Esophagus squamous epithelium (tissue), 5 donors: ENCODE results near the gene SAG. TPM values are rescaled to one million over a fixed set of nuclear protein-coding genes. Genes with fewer than 3 reads are reported as not detected.

Experiments
- DNase-seq: peaks from one replicate; lab custom pipeline; 2025; lab: John Stamatoyannopoulos, UW
- H3K27ac ChIP-seq, 4 donors: fragments of 200-600 bp; sonication (generic); one replicate each; pipeline ENCODE4 v1.5.1; 2016 to 2019; ENCODE audit warnings: mild to moderate bottlenecking in 1 of 4
- H3K27me3 ChIP-seq, 4 donors: fragments of 200-600 bp; sonication (generic); 1 replicate in 3 of 4; 2 replicates in 1 of 4; pipeline versions ENCODE4 v1.5.1 to v1.6.0; 2017 to 2021; ENCODE audit warnings: antibody characterized with exemption in 1 of 4
- H3K36me3 ChIP-seq, 3 donors: fragments of 200-600 bp; sonication (generic); one replicate each; pipeline ENCODE4 v1.5.1; 2016 to 2019
- H3K4me1 ChIP-seq, 3 donors: fragments of 200-600 bp; sonication (generic); one replicate each; pipeline ENCODE4 v1.5.1; 2017 to 2019
- H3K4me3 ChIP-seq, 4 donors: fragments of 200-600 bp; sonication (generic); 1 replicate in 3 of 4; 2 replicates in 1 of 4; pipeline ENCODE4 v1.5.1; 2016 to 2019; ENCODE audit warnings: mild to moderate bottlenecking in 2 of 4, moderate library complexity in 1 of 4
- H3K9me3 ChIP-seq, 3 donors: fragments of 200-600 bp; sonication (generic); one replicate each; pipeline ENCODE4 v1.5.1; 2016 to 2019
- CTCF ChIP-seq, 6 experiments: fragments of 450-650 bp in 4 of 6; fragments of 200-600 bp in 2 of 6; sonication (generic) in 2 of 6; IDR thresholded peaks; one replicate each; pipeline ENCODE4 v1.5.1; 2016 to 2019; ENCODE audit warnings: antibody characterized with exemption in 6 of 6, mild to moderate bottlenecking in 4 of 6, moderate library complexity in 4 of 6
- POLR2A ChIP-seq, 4 donors: fragments of 450-650 bp; IDR thresholded peaks; one replicate each; pipeline ENCODE4 v1.6.1; 2017; ENCODE audit warnings: antibody characterized with exemption in 4 of 4, mild to moderate bottlenecking in 4 of 4, moderate library complexity in 3 of 4
- WGBS, 2 donors: methylation state at CpG; one replicate each; pipeline ENCODE4 v1.1.5; 2018; 5-methylcytosine and 5-hydroxymethylcytosine counted together
- intact Hi-C: fragments of 100-400 bp; cut with DNase I; formaldehyde crosslinking; loops from one replicate; pipeline ENCODE4 v1.15.0; 2022
- total RNA-seq, 4 donors: library from RNA; depleted of rRNA; stranded (reverse); fragments of >200 nt; gene quantifications; one replicate each; pipeline ENCODE4 v1.1.0, GENCODE V29; 2016
- donor health status: DM: yes; HTN: yes; CAD: no.

SAG gene
- total RNA-seq, 4 donors from 2014 or later = not detected

DNA sequence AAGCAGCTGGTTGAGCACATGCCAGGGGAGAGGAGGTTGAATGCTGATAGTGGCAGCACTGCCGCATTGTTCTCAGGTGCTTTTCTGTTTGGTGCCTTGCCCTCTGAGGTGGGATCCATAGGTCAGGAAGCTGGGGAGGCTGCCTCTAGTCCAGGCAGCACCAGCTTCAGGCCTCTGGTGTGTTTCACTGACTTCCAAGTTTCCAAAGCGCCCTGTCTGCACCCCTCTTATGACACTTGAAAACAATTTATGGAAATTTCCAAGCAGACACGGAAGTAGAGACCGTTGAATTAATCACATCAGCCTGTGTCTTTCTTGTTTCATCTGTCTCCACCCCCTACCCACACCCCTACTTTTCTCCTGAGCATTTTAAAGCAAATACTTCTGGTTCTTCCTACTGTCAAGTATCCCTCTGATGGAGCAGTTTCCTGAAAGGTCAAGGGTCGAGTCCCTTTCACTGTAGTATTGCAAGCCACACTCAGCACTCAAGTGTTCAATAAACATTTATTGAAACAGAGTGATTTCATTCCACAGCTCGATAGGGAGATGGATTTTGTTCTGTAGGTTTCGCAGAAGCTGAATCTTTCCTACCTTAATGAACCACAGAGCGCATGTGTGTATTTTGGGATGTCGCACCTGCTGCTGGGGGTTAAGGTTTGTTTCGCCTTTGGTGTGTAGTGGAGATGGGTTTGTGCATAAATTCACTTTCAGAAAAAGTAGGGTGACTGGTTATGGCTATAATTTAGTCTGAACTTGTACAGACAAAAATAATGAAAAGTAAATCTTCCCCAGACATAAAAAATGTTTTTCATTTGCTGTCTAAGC is 68.1 kb downstream of the SAG start:
- intact Hi-C loops = no loop called here
- peaks cover 0 to 6% (median 0%) of the 10 kb centered on the region in 3 donors for H3K36me3 ChIP-seq
- H3K27me3 ChIP-seq = no peaks in the 10 kb centered on the region
- 77 to 80% methylated on average over 9 to 10 of the region's 10 CpGs for WGBS, 2 donors
- no peak for TF ChIP-seq POLR2A (IDR thresholded peaks at IDR 0.05)
- TF ChIP-seq CTCF (IDR thresholded peaks at IDR 0.05) = no peak
- H3K9me3 ChIP-seq = no peaks in the 10 kb centered on the region
- no peak for DNase-seq
- H3K4me1 ChIP-seq = no peaks in the 10 kb centered on the region
- no peak overlapping the region for H3K27ac ChIP-seq
- H3K4me3 ChIP-seq = no peak overlapping the region

DNA sequence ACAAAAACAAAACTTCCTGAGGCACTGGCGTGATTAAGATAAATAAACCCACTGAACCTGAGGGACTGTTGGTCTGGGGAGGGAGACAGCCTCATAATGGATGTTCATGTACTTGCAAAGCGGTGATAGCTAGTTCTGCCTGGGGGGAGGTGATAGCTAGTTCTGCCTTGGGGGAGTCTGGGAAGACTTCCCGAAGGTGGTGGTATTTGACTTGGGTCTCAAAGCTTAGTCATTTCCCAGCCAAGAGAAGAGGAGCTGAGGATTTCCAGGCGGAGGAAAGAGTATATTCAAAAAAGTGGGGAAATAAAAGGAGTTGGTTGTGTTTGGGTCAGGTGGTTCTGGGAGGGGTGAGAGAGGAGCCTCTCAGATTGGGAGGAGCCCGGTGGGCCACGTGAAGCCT is 71.4 kb downstream of the SAG start:
- 86 to 90% methylated on average over 6 of the region's 6 CpGs for WGBS, 2 donors
- no peak for DNase-seq
- intact Hi-C loops = no loop called here
- TF ChIP-seq CTCF (IDR thresholded peaks at IDR 0.05) (no peak), POLR2A (IDR thresholded peaks at IDR 0.05) (no peak)
- H3K27me3 ChIP-seq = no peaks in the 10 kb centered on the region
- H3K4me1 ChIP-seq = no peaks in the 10 kb centered on the region
- no peaks in the 10 kb centered on the region for H3K36me3 ChIP-seq
- H3K4me3 ChIP-seq = no peak overlapping the region
- no peaks in the 10 kb centered on the region for H3K9me3 ChIP-seq
- H3K27ac ChIP-seq = no peak overlapping the region

GRCh38 chr2:233379441-233379840 is 71.8 kb downstream of the SAG start:
- intact Hi-C loops = no loop called here
- H3K27ac ChIP-seq = no peak overlapping the region
- no peak for TF ChIP-seq POLR2A (IDR thresholded peaks at IDR 0.05)
- no peak for TF ChIP-seq CTCF (IDR thresholded peaks at IDR 0.05)
- DNase-seq = no peak
- no peaks in the 10 kb centered on the region for H3K9me3 ChIP-seq
- 75 to 89% methylated on average over 1 of the region's 1 CpG for WGBS, 2 donors
- no peaks in the 10 kb centered on the region for H3K36me3 ChIP-seq
- H3K4me1 ChIP-seq = peaks cover 0 to 2% (median under 1%) of the 10 kb centered on the region in 3 donors
- H3K4me3 ChIP-seq = no peak overlapping the region
- H3K27me3 ChIP-seq = no peaks in the 10 kb centered on the region

DNA sequence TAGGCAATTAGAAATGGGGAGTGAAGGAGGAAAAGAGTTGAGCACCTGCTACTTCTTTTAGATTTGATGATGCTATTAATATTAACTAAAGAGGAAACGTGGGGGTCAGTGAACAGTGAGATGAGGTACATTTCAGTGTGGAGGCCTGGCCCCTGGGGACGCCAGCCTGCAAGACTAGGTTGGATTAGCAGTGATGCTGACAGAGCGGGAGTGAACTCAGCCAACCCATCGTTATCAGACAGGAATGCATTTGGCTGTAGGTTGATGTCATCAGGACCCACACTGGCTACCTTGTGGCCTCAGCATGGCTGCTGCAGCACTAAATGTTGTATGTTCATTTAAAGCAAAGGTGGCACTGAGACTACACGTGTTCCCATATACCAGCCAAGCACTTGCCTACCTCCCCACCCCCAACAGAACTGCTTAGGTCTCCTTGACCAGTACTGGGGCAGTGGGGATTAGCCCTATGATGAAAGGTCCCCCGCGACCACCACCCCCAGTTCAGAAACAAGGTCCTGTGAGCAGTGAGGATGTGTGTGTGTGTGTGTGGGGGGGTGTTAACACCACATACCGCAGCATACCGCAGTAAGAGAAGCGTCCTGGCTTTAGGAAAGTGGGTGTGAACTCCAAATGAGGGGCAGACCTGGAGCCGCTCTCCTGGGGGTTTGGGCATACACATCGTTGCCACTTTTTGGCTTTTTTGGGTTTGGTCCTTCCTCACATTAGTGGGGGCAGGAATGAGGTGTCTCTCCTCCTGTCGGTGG is 72.7 kb downstream of the SAG start:
- no peak for DNase-seq
- no peaks in the 10 kb centered on the region for H3K36me3 ChIP-seq
- TF ChIP-seq CTCF (IDR thresholded peaks at IDR 0.05) (no peak), POLR2A (IDR thresholded peaks at IDR 0.05) (no peak)
- peaks cover 7 to 11% (median 9%) of the 10 kb centered on the region in 3 donors for H3K4me1 ChIP-seq
- no peak overlapping the region for H3K27ac ChIP-seq
- intact Hi-C loops = no loop called here
- no peak overlapping the region for H3K4me3 ChIP-seq
- no peaks in the 10 kb centered on the region for H3K27me3 ChIP-seq
- H3K9me3 ChIP-seq = no peaks in the 10 kb centered on the region
- WGBS, 2 donors = 91 to 92% methylated on average over 10 to 13 of the region's 13 CpGs
